ENCODE results near the gene INPP4B.

Gene INPP4B

GRCh38 chr4:142331646-142332045 is 514.5 kb downstream of the INPP4B start:
- no peak for DNase-seq

DNA sequence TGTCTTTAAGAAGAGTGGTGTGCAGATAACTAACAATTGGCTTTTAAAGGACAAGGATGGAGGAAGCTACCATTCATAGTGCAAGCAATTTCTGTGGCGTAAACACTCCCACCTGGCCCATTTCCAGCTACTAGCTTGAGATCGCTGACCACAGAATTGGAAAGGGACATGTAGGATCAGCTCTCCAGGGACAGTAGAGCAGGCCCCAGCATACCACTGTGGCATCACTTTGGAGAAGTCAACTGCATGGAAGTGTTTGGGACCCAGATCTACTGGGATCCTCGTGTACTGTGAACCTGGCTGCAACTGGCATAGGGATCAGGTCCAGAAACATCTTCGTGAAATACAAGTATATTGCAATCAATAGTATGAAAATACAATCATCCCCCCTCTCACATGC is 515.0 kb downstream of the INPP4B start:
- DNase-seq = no peak

- DNase-seq = no peak
Measured at GRCh38 chr4:142330311-142330710, 515.8 kb downstream of the INPP4B start.

DNA sequence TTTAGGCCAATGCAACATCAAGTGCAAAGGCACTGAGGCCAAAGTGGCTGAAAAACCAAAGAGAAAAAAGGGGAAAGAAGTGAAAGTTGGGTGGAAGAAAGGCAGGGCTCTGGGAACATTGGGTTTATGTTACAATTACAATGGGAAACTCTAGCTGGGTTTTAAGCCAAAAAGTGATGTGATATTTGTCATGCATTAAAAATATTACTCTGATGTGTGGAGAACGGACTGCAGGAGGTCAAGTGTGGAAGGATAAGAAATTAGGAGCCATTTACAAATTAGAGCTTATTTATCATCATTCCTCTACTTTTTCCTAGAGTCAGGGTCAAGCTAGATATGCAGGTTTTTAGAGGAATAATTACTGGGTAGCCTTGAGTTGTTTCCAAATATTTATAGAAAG is 516.8 kb downstream of the INPP4B start:
- no peak for DNase-seq

GRCh38 chr4:142326181-142326580 is 519.9 kb downstream of the INPP4B start:
- DNase-seq = no peak

DNA sequence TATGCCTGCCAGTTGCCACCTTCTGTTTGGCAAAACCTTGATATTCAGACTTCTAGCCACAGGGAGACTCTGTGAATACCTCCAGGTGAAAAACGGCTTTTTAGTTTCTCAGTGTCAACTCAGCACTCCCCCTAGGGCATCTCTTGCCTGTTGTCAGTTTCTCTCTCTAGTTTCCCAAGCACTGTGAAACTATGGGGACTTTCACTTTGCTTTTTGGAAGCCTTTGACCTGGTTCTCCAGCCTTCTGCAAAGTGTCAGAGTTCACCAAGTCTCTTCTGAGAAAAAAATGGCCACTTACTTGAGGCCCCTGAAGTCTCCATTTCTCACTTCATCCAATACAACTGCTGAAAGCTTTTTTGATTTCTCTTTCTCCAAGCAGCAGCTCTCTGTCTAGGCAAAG is 521.5 kb downstream of the INPP4B start:
- no peak for DNase-seq

- DNase-seq = no peak
Measured at GRCh38 chr4:142322996-142323395, 523.1 kb downstream of the INPP4B start.

DNA sequence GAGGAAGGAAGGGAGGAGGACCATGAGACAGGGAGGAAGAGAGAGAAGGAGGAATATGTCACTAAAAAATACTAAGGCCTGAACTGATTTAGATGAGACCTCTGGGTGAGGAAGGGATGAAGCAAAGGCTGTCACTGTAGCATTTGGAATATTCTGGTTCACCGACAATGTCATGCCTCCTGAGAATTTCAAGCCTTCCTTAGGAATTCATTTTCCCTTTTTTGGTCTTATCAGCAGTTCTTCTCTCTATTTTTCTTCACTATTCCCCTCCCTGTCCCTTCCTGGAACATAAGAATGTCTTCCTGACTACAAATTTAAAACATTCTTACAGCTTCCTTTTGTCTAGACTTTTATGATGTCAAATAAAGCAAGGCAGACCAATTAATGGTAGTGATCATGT is 527.8 kb downstream of the INPP4B start:
- no peak for DNase-seq

- no peak for DNase-seq
Measured at GRCh38 chr4:142316913-142317312, 529.2 kb downstream of the INPP4B start.

GRCh38 chr4:142316025-142316424 is 530.1 kb downstream of the INPP4B start:
- DNase-seq = no peak

DNA sequence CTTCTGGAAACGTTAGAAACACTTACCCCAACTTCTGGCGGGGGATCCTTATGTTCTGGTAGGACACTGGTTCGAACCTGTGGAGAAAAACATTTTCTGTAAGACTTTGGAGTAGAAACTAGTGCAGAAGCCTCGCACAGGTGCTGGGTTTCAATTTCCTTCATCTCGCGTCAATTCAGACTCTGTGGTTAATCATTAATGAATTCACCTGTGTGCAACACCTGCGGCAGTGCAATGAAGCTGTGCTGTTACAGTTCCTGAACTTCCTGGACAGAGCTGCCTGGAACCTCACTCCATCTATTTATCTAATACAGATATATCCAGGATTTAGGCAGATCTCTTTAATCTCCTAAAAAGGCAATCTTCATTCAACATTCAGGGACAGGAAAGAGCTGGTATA is 531.4 kb downstream of the INPP4B start:
- no peak for DNase-seq

DNA sequence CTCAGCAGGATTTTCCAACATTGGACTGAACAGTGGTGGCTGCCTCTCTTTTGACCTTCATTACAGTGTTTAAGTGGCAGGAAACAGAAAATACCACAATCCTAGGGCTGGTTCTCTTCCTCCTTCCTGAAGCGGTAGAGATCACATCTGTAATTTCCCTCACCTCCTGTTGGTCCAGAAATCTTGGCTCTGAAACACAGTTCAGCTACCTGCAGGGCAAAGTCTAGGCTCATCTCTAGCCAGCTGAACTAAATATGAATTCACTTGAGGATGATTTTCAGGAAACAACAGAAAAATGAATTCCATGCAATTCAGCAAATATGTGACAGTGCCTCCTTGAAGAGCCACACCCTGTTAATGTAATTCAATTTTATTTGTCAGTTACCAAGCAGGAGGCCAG is 531.9 kb downstream of the INPP4B start:
- DNase-seq = no peak

GRCh38 chr4:142312391-142312790 is 533.7 kb downstream of the INPP4B start:
- no peak for DNase-seq

DNA sequence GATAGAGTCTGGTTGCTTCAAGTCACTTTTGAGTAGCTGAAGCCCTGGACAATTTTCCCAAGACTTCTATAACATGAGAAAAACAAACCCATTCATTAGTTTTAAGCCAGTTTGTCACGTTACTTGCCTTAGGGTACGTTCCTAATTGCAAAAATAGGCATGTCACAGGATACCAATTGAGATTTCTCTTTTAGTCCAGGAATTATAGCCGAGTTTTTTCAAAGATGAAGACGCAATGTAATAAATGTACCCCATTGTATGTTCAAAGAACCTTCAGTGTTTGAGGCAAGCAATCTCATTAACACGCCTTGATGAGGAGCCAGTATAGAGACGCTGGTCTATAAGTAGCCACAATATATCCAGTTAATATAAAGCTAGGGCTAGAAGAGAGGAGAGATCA is 534.2 kb downstream of the INPP4B start:
- no peak for DNase-seq

DNA sequence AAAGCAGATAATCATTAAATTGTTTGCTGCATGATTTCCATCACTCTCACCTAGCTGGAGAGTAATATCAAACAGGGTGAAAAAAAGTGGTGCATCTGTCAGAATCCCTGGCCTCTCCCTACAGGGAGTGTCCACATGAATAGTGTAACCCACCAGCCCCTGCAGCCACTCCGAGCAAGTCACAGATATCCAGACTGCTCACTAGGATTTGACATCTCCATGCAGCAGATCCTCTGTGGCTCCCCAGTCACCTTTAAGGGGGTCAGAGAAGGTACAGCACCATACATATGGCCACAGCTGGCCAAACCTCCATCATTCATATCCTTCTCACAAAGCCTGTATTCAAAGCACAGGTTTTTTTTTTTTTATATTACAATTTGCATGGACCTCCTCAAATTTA is 536.3 kb downstream of the INPP4B start:
- no peak for DNase-seq

DNA sequence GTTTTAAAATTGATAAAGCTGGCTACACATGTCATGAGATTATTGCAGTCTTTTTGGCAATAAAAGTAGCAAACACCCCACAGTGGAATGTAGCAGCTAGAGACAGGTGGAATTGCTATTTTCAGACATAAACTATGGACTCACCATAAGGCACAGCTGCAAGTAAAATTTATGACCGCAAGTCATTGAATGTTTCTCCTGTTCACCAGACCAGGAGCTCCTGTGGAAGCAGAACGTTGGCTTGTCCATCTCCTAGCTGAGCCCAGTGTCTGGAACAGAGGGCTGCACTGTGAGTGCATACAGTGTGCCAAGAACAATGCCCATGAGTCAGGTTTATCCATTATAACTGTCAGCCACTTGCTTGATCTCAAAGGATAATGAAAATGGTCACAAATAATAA is 538.2 kb downstream of the INPP4B start:
- no peak for DNase-seq

GRCh38 chr4:142297313-142297712 is 548.8 kb downstream of the INPP4B start:
- DNase-seq = no peak

DNA sequence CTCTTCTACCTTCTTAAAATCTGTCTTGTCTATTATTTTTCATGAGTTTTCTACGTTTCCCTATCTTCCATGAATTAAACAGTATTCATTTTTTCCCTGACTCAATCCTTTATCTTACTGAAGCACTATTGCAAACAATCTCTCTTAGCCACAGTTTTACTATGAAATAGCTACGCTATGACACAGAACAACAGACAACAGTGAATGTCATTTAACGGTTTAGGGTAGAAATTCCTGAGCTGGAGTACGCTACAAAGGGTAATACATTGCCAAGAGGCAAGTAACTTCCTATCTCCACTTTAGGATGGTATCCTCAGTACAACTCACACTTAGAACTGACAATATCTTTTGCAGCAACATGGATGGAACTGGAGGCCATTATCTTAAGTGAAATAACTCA is 552.6 kb downstream of the INPP4B start:
- DNase-seq = no peak

GRCh38 chr4:142292231-142292630 is 553.9 kb downstream of the INPP4B start:
- no peak for DNase-seq

DNA sequence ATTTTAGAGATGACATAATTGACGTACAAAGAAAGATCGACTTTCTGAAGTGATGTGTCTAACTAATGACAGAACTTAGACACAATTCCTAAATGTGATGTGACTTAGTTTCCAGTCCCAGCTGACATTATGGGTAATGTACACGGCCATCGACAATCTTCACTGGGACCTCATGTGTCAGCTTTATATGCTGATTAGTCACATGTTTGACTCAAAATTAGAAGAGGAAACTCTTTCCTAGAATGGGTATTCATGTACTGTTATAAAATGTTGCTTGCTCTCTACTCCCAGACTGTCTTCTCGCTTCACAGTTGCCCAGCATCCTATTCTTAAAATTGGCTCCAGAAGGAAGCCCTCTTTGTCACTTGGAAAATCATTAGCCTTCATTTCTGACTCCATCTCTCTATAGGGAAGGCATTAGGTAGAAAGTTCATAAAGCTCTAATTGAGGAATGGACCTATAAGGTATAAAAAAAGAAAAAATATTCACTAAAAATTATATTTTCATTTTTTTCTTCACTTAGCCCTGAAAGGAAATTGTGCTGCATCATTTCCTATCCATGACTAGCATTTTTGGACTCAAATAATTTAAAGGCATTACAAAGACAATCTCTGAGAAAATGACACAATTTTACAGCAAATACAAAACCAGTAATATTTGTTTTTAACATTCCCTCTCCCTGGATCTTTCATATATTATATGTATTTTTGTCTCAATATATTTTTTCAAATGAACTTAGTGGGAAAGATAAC is 554.6 kb downstream of the INPP4B start:
- no peak for DNase-seq

- no peak for DNase-seq
Measured at GRCh38 chr4:142287371-142287770, 558.7 kb downstream of the INPP4B start.

DNA sequence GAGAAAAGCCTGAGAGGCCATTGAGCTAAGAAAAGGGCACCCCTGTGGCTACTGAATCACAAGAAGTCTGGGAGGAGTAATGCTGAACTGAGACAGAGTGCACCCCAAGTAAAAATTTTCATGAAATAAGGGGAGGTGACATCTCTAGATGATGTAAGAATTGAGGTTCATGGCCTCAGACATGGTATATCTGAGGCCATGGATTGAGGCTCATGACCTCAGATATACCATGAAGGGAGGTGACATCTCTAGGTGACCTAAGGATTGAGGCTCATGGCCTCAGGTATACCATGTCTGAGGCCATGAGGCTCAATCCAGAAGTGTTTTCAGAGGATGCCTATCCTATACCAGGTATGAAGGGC is 560.9 kb downstream of the INPP4B start:
- DNase-seq = no peak

DNA sequence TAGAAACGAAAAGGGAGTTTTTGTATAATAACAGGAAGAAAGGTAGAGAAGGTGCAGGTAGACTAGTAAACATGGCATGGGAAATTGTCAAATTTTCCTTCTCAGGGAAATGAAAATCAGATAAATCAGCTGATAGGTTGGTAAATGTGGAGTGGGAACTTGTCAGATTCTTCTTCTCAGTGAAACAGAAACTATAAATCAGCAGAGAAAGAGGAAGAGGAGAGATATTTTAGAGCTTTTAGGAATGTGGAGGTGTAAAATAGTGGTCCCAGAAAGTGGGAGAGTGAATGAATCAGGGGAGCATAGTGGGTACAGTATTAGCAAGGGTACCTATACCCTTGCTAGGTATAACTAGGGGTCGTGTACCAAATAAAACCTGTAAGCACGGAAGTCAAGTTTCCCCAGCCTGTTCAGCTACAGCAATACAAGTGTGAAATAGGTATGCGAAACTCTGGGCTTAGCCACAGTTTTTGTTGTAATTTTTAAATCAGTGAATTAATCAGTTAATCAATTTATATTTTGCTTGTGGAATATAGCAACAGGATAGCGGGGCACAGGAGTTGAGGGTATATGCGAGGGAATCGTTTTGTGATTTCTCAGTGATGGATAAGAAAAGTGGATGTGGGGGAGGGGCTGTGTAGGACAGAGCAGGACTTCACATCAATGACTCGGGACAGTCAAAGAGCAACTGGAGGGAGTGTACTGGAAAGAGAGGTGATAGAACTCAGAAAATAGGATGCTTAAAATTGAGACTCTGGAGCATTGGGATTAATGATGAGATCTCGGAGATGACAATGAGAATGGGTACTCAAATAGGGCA is 561.5 kb downstream of the INPP4B start:
- no peak for DNase-seq

DNA sequence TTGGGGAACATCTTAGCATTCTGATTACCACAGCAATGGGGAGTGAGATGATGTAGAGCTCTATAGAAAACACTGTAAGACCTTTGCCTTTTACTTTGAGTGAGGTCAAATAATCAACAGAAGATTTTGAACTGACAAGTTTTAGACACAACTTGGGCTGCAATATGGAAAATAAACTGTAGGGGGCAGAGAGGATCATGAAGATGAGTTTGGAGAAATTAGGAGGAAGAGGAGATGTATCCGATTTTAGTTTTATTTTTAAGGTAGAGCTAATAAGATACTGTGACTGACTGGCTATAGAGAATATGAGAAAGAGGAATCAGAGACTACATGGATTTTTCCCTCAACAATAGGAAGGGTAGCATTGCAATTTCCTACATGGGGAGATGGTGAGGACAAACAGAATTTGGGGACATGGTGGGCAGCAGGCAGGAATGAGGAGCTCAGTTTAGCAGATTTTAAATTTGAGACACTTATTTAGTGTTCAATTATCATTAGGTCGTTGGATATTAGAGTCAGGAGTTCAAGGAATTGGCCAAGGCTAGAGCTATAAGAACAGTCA is 563.1 kb downstream of the INPP4B start:
- DNase-seq = peak in 1 of 4 experiments; percentile 0
